22Rv1 (cell line): ENCODE data around the gene DPEP1.
A peak's percentile ranks its signal among the peaks of the same experiment; 100 is the strongest.

Experiments used
- H3K27ac ChIP-seq: fragments of 450-650 bp; 2 replicates; pipeline ENCODE4 v1.5.1; 2017
- CTCF ChIP-seq: fragments of 450-650 bp; IDR thresholded peaks from 2 replicates; pipeline ENCODE4 v1.5.1; 2017; ENCODE audit warnings: mild to moderate bottlenecking
- ZFX ChIP-seq: fragments of 450-650 bp; IDR thresholded peaks from 2 replicates; pipeline ENCODE4 v1.6.1; 2017; ENCODE audit warnings: antibody characterized with exemption, borderline replicate concordance

The DPEP1 gene

GRCh38 chr16:89685916-89686315 lies 72.5 kb downstream of the DPEP1 start:
- peak overlapping the region; percentile 98 for H3K27ac ChIP-seq
- TF ChIP-seq ZFX (no peak), CTCF (no peak)

DNA sequence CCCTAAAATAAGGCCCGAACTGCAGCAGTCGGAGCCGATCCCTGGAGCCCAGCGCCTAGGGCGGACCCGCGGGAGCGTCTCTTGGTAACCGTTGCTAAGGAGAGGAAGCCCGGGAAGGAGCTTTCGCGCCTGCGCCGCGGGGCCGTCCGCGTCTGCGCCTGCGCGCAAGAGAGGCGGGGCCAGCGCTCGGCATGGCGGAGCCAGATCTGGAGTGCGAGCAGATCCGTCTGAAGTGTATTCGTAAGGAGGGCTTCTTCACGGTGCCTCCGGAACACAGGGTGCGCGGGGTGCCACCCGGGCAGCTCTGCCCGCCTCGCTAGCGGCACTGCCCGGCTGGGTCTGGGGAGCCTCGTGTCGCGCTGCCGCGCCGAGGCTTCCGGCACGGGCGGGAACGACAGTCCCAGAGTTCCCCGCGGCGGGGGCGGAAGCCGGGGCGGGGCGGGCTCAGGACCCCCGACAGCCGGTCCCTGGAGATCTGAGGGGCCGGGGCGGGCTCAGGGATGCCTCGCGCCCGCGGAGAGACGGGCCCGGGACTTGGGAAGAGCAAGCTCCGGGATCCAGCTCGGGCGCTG lies 73.2 kb downstream of the DPEP1 start, which contains the start of gene CDK10:
Gene CDK10, plus strand, starts transcription at position 170 of the 572 bp plus-strand sequence. Its CDS starts 22 bp downstream, at position 192.
- H3K27ac ChIP-seq, result peak within 1 kb of the TSS; percentile 98
- TF ChIP-seq ZFX (no peak), CTCF (no peak)

- no peak for TF ChIP-seq ZFX
- TF ChIP-seq CTCF, result 0 out of 2 replicates have a peak, but pooled peaks have one; percentile 5
- H3K27ac ChIP-seq, result peak overlapping the region; percentile 98
These were observed 73.9 kb downstream of the DPEP1 start for GRCh38 chr16:89687092-89687940.
